CD14-positive monocyte (primary cell): ENCODE results near the gene FGD4. TPM values are rescaled to one million over a fixed set of nuclear protein-coding genes. Genes with fewer than 3 reads are reported as not detected.
A peak's percentile ranks its signal among the peaks of the same experiment; 100 is the strongest.

Experiments used
- DNase-seq, 3 donors: peaks; one replicate each; pipeline ENCODE4 v3.0.0-alpha.2; 2011 to 2022
- H2AFZ ChIP-seq: 2 replicates; pipeline ENCODE4 v1.6.0; 2012; ENCODE audit warnings: mild to moderate bottlenecking, low read depth, low read length, inconsistent platforms; ENCODE audit not compliant: insufficient read depth, poor library complexity, severe bottlenecking
- H3K27ac ChIP-seq, 2 donors: 1 replicate in 1 of 2; 2 replicates in 1 of 2; pipeline ENCODE4 v1.5.1; 2012 to 2013; ENCODE audit warnings: low read length in 2 of 2, control low read depth in 1 of 2, inconsistent platforms in 1 of 2, low read depth in 1 of 2, mild to moderate bottlenecking in 1 of 2
- H3K27me3 ChIP-seq, 2 donors: one replicate each; pipeline versions ENCODE4 v1.6.0 to v1.6.1; 2011 to 2013; ENCODE audit warnings: low read length in 2 of 2; ENCODE audit not compliant: control insufficient read depth in 2 of 2, insufficient read depth in 2 of 2
- H3K36me3 ChIP-seq, 2 donors: replicated peaks in 1 of 2; 1 replicate in 1 of 2; 2 replicates in 1 of 2; pipeline versions ENCODE4 v1.5.1 to v1.6.1; 2012 to 2013; ENCODE audit warnings: low read length in 2 of 2, control low read depth in 1 of 2, inconsistent platforms in 1 of 2, mild to moderate bottlenecking in 1 of 2; ENCODE audit not compliant: insufficient read depth in 2 of 2, control insufficient read depth in 1 of 2
- H3K4me1 ChIP-seq, 2 donors: 1 replicate in 1 of 2; 2 replicates in 1 of 2; pipeline versions ENCODE4 v1.5.1 to v1.6.1; 2012 to 2013; ENCODE audit warnings: low read length in 2 of 2, control low read depth in 1 of 2, inconsistent platforms in 1 of 2, mild to moderate bottlenecking in 1 of 2, moderate library complexity in 1 of 2; ENCODE audit not compliant: insufficient read depth in 2 of 2, control insufficient read depth in 1 of 2
- H3K4me2 ChIP-seq: replicated peaks from 2 replicates; pipeline ENCODE3; 2012; ENCODE audit warnings: low read length, moderate library complexity, mild to moderate bottlenecking; ENCODE audit not compliant: poor library complexity, severe bottlenecking; ENCODE audit errors: extremely low read depth
- H3K4me3 ChIP-seq, 3 experiments: fragments of 200-600 bp in 1 of 3; sonication (generic) in 1 of 3; replicated peaks in 1 of 3; 1 replicate in 2 of 3; 2 replicates in 1 of 3; pipeline ENCODE4 v1.5.1; 2011 to 2013; ENCODE audit warnings: low read length in 3 of 3, mild to moderate bottlenecking in 3 of 3, control low read depth in 2 of 3, low read depth in 2 of 3, inconsistent platforms in 1 of 3, moderate library complexity in 1 of 3
- H3K79me2 ChIP-seq: 2 replicates; pipeline ENCODE4 v1.6.0; 2012; ENCODE audit warnings: mild to moderate bottlenecking, control low read depth, inconsistent platforms, low read length, moderate library complexity; ENCODE audit not compliant: insufficient read depth
- H3K9ac ChIP-seq: 2 replicates; pipeline ENCODE4 v1.6.0; 2017; ENCODE audit warnings: low read length, mild to moderate bottlenecking; ENCODE audit not compliant: insufficient read depth, poor library complexity, severe bottlenecking
- H3K9me3 ChIP-seq, 2 donors: replicated peaks in 1 of 2; 1 replicate in 1 of 2; 2 replicates in 1 of 2; pipeline versions ENCODE4 v1.5.1 to v1.6.1; 2012 to 2013; ENCODE audit warnings: low read length in 2 of 2, control low read depth in 1 of 2; ENCODE audit not compliant: control insufficient read depth in 1 of 2, insufficient read depth in 1 of 2
- H4K20me1 ChIP-seq: 2 replicates; pipeline ENCODE4 v1.6.0; 2012; ENCODE audit warnings: mild to moderate bottlenecking, low read length, control low read depth, moderate library complexity; ENCODE audit not compliant: insufficient read depth
- H3K27ac Mint-ChIP-seq, 7 donors: one replicate each; pipeline ENCODE4 v1.8.0; 2020; ENCODE audit warnings: mild to moderate bottlenecking in 7 of 7, mixed read lengths in 7 of 7, moderate library complexity in 6 of 7, inconsistent platforms in 2 of 7
- H3K27me3 Mint-ChIP-seq, 3 donors: one replicate each; pipeline ENCODE4 v1.8.0; 2021 to 2022; ENCODE audit warnings: low read depth in 3 of 3, mild to moderate bottlenecking in 3 of 3, mixed read lengths in 3 of 3, moderate library complexity in 3 of 3, inconsistent platforms in 1 of 3
- H3K36me3 Mint-ChIP-seq, 2 donors: one replicate each; pipeline ENCODE4 v1.8.0; 2020; ENCODE audit warnings: mixed read lengths in 2 of 2, inconsistent platforms in 1 of 2, mild to moderate bottlenecking in 1 of 2
- H3K4me1 Mint-ChIP-seq: one replicate; pipeline ENCODE4 v1.8.0; 2020; ENCODE audit warnings: mild to moderate bottlenecking, mixed read lengths
- H3K4me3 Mint-ChIP-seq, 2 donors: one replicate each; pipeline ENCODE4 v1.8.0; 2020; ENCODE audit warnings: mild to moderate bottlenecking in 2 of 2, mixed read lengths in 2 of 2, moderate library complexity in 1 of 2
- H3K9me3 Mint-ChIP-seq, 7 donors: one replicate each; pipeline ENCODE4 v1.8.0; 2020 to 2022; ENCODE audit warnings: mixed read lengths in 7 of 7, mild to moderate bottlenecking in 6 of 7, moderate library complexity in 6 of 7, inconsistent platforms in 2 of 7
- CTCF ChIP-seq: fragments of 200-600 bp; IDR thresholded peaks from one replicate; pipeline ENCODE4 v1.8.0; 2022; ENCODE audit warnings: antibody characterized with exemption, mild to moderate bottlenecking
- WGBS: methylation state at CpG from one replicate; pipeline ENCODE4 v1.1.5; 2013; ENCODE audit warnings: missing lambda C conversion rate; ENCODE audit not compliant: insufficient coverage; 5-methylcytosine and 5-hydroxymethylcytosine counted together
- intact Hi-C, 2 donors: fragments of 100-400 bp; cut with micrococcal nuclease; formaldehyde crosslinking; loops; one replicate each; pipeline versions ENCODE4 v1.15.0 to v1.15.1; 2023
- polyA plus RNA-seq, 3 donors: library from polyadenylated mRNA; depleted of rRNA in 1 of 3; unstranded in 2 of 3; stranded (reverse) in 1 of 3; fragments of 300-500 nt in 2 of 3; fragments of >200 nt in 1 of 3; fragmentation: Illumina TruSeq in 2 of 3; gene quantifications; 1 replicate in 2 of 3; 2 replicates in 1 of 3; pipeline ENCODE4 v1.2.3, GENCODE V29; 2012 to 2021

Gene FGD4
- polyA plus RNA-seq, 3 donors = 5.3 to 34.4 (median 6.0) TPM

GRCh38 chr12:32546272-32546671 is 146.9 kb downstream of the FGD4 start:
- no peak overlapping the region for H2AFZ ChIP-seq
- WGBS = no CpG with 5 or more reads among the region's 2 CpGs
- H3K9me3 ChIP-seq = no peaks in the 10 kb centered on the region
- Mint-ChIP-seq H3K9me3 (no peaks in the 10 kb centered on the region), H3K36me3 (peaks cover 28 to 31% of the 10 kb centered on the region in 2 donors), H3K4me1 (peaks cover 51% of the 10 kb centered on the region), H3K4me3 (no peak overlapping the region), H3K27ac (peak overlapping the region in 3 of 7 donors; percentile 9 to 78 (median 72)), H3K27me3 (no peaks in the 10 kb centered on the region)
- peak overlapping the region in 1 of 2 donors; percentile 37 for H3K27ac ChIP-seq
- H3K79me2 ChIP-seq = peaks cover 100% of the 10 kb centered on the region
- no peak overlapping the region for H3K9ac ChIP-seq
- H3K36me3 ChIP-seq = peaks cover 0 to 25% of the 10 kb centered on the region in 2 donors
- intact Hi-C loops = no loop called here
- no peaks in the 10 kb centered on the region for H3K27me3 ChIP-seq
- peaks cover 96% of the 10 kb centered on the region for H4K20me1 ChIP-seq
- TF ChIP-seq CTCF = no peak
- H3K4me1 ChIP-seq = peaks cover 36 to 45% of the 10 kb centered on the region in 2 donors
- no peak overlapping the region for H3K4me2 ChIP-seq
- no peak overlapping the region for H3K4me3 ChIP-seq
- no peak for DNase-seq

GRCh38 chr12:32548691-32549281 is 149.4 kb downstream of the FGD4 start:
- H3K79me2 ChIP-seq = peaks cover 100% of the 10 kb centered on the region

More at GRCh38 chr12:32548691-32549281, 149.4 kb downstream of the FGD4 start:
- Histone ChIP-seq H3K27me3 (no peaks in the 10 kb centered on the region), H2AFZ (no peak overlapping the region), H3K4me1 (peaks cover 24 to 32% of the 10 kb centered on the region in 2 donors), H4K20me1 (peaks cover 100% of the 10 kb centered on the region), H3K27ac (peak overlapping the region in 1 of 2 donors; percentile 55), H3K36me3 (peaks cover 2 to 29% of the 10 kb centered on the region in 2 donors), H3K4me2 (no peak overlapping the region), H3K4me3 (no peak overlapping the region), H3K9ac (no peak overlapping the region), H3K9me3 (no peaks in the 10 kb centered on the region)
- peaks cover 31 to 34% of the 10 kb centered on the region in 2 donors for H3K36me3 Mint-ChIP-seq
- H3K27me3 Mint-ChIP-seq = no peaks in the 10 kb centered on the region
- no peak for TF ChIP-seq CTCF
- WGBS = 86% methylated on average over 3 of the region's 6 CpGs
- peaks cover 0 to 1% (median 0%) of the 10 kb centered on the region in 7 donors for H3K9me3 Mint-ChIP-seq
- H3K4me3 Mint-ChIP-seq = peak overlapping the region in 1 of 2 donors; percentile 39
- H3K27ac Mint-ChIP-seq = peak overlapping the region in 4 of 7 donors; percentile 63 to 91 (median 68)
- intact Hi-C loops = no loop called here
- peaks cover 36% of the 10 kb centered on the region for H3K4me1 Mint-ChIP-seq
- DNase-seq = no peak
